Measurements from ENCODE around the gene MMP8. TPM values are rescaled to one million over a fixed set of nuclear protein-coding genes. Genes with fewer than 3 reads are reported as not detected.
"Not testable (repeated sequence)": the region's sequence is repeated elsewhere in the genome, so short reads cannot be mapped to it uniquely, and the experiment has no call there.

MMP8 gene
- total RNA-seq, 2 donors from 2014 or later, result not detected

- Histone ChIP-seq H3K4me1 (replicated peaks) (no peaks in the 10 kb centered on the region), H3K36me3 (no peaks in the 10 kb centered on the region), H3K27me3 (replicated peaks; ENCODE audit: insufficient read depth) (no peaks in the 10 kb centered on the region), H3K9me3 (no peaks in the 10 kb centered on the region), H3K4me3 (no peak overlapping the region), H3K27ac (no peak overlapping the region)
- no peak for DNase-seq (ENCODE audit: low spot score)
- no peak for TF ChIP-seq POLR2A (IDR thresholded peaks at IDR 0.05)
- TF ChIP-seq CTCF (IDR thresholded peaks at IDR 0.05), result no peak
- TF ChIP-seq POLR2AphosphoS5 (IDR thresholded peaks at IDR 0.05), result no peak
- intact Hi-C loops (cut with DNase I), result no loop called here
Observed at GRCh38 chr11:102734650-102735049, 9.9 kb upstream of the MMP8 start.

DNA sequence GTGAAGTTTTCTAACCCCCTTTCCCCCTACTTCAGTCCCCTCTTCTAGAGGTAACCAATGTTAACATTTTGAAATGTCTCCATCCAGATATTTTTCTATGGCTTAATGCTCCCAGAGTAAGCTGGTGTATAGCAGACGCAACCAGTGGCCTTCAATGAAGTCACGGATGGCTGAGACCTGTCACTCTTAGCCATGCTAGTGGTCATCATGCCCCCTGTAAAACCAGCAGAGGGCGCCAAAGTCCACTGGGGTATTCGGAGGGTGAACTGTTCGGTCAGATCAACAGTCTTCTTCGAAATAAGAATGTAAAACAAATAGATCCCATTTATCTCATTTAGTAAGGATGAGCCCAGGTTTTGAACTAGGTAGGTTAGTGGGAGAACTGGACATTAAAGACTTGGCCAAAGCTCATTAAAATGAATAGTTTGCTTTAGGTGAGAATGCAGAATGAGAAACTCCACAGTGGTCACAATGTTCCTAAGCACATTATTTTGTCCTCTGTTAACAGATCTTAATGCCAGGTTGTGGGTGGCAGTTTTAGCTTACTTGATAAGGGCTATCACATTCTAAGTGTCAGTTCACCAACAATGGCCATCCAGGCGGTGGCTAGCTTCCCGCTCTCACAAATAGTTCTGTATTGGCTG, 8.6 kb upstream of the MMP8 start:
- no peak overlapping the region for H3K4me3 ChIP-seq
- H3K4me1 ChIP-seq (replicated peaks), result no peaks in the 10 kb centered on the region
- TF ChIP-seq POLR2AphosphoS5 (IDR thresholded peaks at IDR 0.05), result no peak
- TF ChIP-seq CTCF (IDR thresholded peaks at IDR 0.05), result peak; percentile 12 to 70 (median 64)
- TF ChIP-seq POLR2A (IDR thresholded peaks at IDR 0.05), result no peak
- no peaks in the 10 kb centered on the region for H3K9me3 ChIP-seq
- no peaks in the 10 kb centered on the region for H3K36me3 ChIP-seq
- intact Hi-C loops (cut with DNase I), result no loop called here
- 54% methylated on average over 8 of the region's 8 CpGs for WGBS
- H3K27ac ChIP-seq, result no peak overlapping the region
- H3K27me3 ChIP-seq (replicated peaks; ENCODE audit: insufficient read depth), result no peaks in the 10 kb centered on the region
- DNase-seq (ENCODE audit: low spot score), result peak; percentile 30

GRCh38 chr11:102730944-102731343, 6.2 kb upstream of the MMP8 start:
- DNase-seq (ENCODE audit: low spot score); H3K36me3 ChIP-seq; H3K4me1 ChIP-seq (replicated peaks); H3K9me3 ChIP-seq; H3K27ac ChIP-seq; H3K27me3 ChIP-seq (replicated peaks; ENCODE audit: insufficient read depth); intact Hi-C loops (cut with DNase I); H3K4me3 ChIP-seq: not testable (repeated sequence)
- whole genome bisulfite sequencing, result 54% methylated on average over 8 of the region's 8 CpGs

GRCh38 chr11:102729849-102730815, 5.4 kb upstream of the MMP8 start:
- 50% methylated on average over 9 of the region's 9 CpGs for WGBS
- Histone ChIP-seq H3K4me1 (replicated peaks) (no peaks in the 10 kb centered on the region), H3K27ac (no peak overlapping the region), H3K27me3 (replicated peaks; ENCODE audit: insufficient read depth) (no peaks in the 10 kb centered on the region), H3K36me3 (no peaks in the 10 kb centered on the region), H3K4me3 (no peak overlapping the region), H3K9me3 (no peaks in the 10 kb centered on the region)
- intact Hi-C loops (cut with DNase I), result no loop called here
- no peak for TF ChIP-seq POLR2AphosphoS5 (IDR thresholded peaks at IDR 0.05)
- no peak for TF ChIP-seq CTCF (IDR thresholded peaks at IDR 0.05)
- TF ChIP-seq POLR2A (IDR thresholded peaks at IDR 0.05), result no peak
- no peak for DNase-seq (ENCODE audit: low spot score)

DNA sequence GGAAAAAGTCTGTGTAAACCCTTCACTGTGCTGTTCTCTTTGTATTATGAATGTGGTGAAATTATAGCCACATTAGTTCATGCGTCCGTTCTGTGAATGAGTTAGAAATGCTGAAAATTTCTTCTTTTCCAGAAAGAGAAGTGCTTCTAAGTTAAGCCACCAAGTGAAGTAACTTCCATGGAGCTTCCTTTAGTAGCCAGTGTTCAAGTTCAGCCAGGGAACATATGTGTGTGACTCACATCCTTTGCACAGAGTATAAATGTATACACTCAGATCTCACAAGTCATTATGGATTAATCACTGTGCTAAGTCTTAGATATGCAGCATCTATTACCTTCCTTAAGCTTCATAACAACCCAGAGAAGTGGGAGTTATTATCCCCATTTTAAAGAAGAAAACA, 3.1 kb upstream of the MMP8 start:
- H3K27ac ChIP-seq, result no peak overlapping the region
- intact Hi-C loops (cut with DNase I), result no loop called here
- no peaks in the 10 kb centered on the region for H3K36me3 ChIP-seq
- DNase-seq (ENCODE audit: low spot score), result no peak
- no peak overlapping the region for H3K4me3 ChIP-seq
- H3K4me1 ChIP-seq (replicated peaks), result no peaks in the 10 kb centered on the region
- no peaks in the 10 kb centered on the region for H3K27me3 ChIP-seq (replicated peaks; ENCODE audit: insufficient read depth)
- H3K9me3 ChIP-seq, result no peaks in the 10 kb centered on the region
- TF ChIP-seq POLR2AphosphoS5 (IDR thresholded peaks at IDR 0.05), result no peak
- no peak for TF ChIP-seq POLR2A (IDR thresholded peaks at IDR 0.05)
- no peak for TF ChIP-seq CTCF (IDR thresholded peaks at IDR 0.05)
- WGBS, result 79% methylated on average over 2 of the region's 2 CpGs

All from prostate gland (tissue), 2 donors.